ENCODE measurements around the gene BCL7A.

BCL7A gene

DNA sequence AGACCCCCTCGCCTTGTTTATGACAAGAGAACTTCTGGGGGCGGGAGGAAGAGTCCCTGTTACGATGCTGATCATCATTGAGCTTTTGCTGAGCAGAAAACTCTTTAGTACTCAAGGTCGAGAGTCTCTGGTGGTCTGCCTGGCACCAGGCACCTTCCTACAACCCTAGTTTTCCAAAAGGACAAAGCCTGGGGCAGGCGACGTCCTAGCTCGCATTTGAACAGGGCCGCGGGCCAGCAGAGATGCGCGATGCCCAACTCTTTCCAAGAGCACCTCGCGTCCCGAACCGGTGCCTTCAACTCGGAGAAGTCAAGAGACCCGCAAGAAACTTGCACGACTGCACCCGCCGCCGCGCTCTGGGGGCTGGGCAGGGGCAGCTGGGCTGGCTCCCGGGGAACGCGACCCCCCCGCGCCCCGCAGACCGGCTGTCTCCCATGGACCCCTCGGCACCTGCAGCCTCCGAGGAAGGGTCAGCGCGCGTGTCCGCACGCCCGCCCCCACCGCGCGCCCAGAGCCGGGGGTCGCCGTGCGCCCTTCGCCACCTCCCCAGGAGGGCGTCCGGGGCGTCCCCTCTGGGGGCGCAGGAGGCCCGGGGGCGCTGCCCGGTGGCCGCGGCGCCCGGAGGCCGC, 377 bp upstream of the BCL7A start:
- Histone ChIP-seq H3K4me3 (ENCODE audit: low read length) (peak overlapping the region; percentile 86), H3K4me1 (ENCODE audit: control insufficient read depth, insufficient read depth, low read length) (peaks cover 23% of the 10 kb centered on the region), H3K27me3 (ENCODE audit: control insufficient read depth, insufficient read depth, low read length) (no peaks in the 10 kb centered on the region), H3K36me3 (ENCODE audit: insufficient read depth, low read length) (no peaks in the 10 kb centered on the region), H3K4me2 (ENCODE audit: low read length) (peak overlapping the region; percentile 92), H3K9me3 (replicated peaks; ENCODE audit: low read length) (no peaks in the 10 kb centered on the region), H3K9ac (ENCODE audit: low read depth, low read length) (peak overlapping the region; percentile 79)

DNA sequence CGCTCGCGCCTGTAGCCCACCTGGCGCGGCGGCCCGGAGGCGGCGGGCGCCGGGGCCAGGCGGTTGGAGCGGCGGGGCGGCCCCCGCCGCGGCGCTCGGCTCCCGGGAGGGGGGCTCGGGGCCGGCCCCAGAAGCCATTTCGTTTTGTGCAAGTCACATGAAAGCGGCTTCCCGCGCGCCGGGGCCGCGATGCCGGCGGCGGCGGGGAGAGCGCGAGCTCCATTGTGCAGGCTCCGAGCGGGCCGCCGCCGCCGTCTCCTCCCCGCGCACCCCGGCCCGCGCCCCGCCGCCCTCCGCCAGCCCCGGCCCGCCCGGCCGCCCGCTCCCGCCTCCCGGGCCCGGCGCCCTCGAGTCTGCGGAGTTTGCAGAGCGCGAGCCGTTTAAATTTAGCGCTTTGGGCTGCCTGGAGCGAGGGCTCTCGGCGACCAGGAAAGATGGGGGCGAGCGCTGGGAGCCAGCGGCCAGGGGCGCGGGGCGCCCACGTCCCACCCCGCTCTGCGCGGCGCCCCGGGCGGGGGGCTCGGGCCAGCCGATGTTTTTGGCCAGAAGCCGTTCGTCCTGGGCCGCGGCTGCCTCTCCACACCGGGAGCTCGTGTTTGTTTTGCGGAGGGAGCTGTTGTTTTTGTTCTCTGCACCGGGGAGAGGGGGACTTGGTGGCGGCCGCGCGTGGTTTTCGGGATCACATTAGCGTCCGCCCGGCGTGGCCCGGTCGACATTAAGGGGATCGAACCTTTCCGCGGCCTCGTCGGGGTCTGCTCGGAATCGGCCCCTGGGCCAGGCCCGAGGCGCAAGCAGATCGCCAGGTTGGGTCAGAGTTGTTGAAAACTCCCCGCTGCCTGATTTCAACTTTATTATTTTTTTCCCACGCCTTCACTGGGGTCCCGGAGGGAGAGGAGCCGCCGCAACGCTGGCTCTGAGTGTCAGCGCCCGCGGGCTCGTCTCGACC, 982 bp downstream of the BCL7A start:
- Histone ChIP-seq H3K27me3 (ENCODE audit: control insufficient read depth, insufficient read depth, low read length) (no peaks in the 10 kb centered on the region), H3K36me3 (ENCODE audit: insufficient read depth, low read length) (no peaks in the 10 kb centered on the region), H3K4me2 (ENCODE audit: low read length) (peak overlapping the region; percentile 92), H3K4me1 (ENCODE audit: control insufficient read depth, insufficient read depth, low read length) (peaks cover 25% of the 10 kb centered on the region), H3K9me3 (replicated peaks; ENCODE audit: low read length) (no peaks in the 10 kb centered on the region), H3K4me3 (ENCODE audit: low read length) (peak overlapping the region; percentile 86), H3K9ac (ENCODE audit: low read depth, low read length) (peak overlapping the region; percentile 93)

DNA sequence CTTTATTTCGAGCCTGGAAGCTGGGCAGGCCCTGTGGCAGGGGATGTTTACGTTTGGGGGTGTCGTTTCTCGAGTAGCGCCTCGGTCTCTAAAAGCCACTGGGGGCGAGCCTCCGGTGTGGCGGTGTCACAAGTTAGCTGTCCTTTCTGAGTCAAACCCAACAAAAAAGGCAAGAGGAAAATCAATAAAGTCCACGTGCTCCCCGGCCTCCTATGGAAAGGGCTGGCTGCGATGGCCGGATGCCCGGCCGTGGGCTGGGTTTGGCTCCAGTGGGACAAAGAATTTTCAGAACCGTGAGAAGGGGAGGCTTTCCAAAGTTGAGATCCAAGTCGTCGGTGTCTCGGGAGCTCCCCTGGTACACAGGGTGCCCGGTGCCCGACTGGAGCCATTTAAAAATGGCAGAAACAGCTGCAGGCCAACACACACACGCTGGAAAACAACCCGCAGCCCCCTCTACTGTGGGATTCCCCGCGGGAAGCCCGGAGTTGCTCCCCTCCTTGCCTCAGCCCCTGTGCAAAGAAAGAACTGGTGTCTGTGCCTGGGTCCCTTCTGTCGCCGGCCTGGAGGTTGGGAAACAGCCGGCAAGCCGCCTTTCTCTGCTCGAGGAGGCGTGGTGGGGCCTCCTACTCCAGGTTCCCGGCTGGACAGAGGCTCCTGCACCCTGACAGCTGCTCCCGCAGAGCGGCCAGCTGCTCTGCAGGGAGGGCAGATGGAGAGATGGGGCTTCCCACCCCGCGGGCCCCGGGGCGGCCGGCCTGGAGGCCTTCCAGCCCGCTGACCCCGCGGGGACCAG, 1.9 kb downstream of the BCL7A start:
- Histone ChIP-seq H3K36me3 (ENCODE audit: insufficient read depth, low read length) (no peaks in the 10 kb centered on the region), H3K27me3 (ENCODE audit: control insufficient read depth, insufficient read depth, low read length) (no peaks in the 10 kb centered on the region), H3K4me1 (ENCODE audit: control insufficient read depth, insufficient read depth, low read length) (peaks cover 34% of the 10 kb centered on the region), H3K4me3 (ENCODE audit: low read length) (peak overlapping the region; percentile 86), H3K9me3 (replicated peaks; ENCODE audit: low read length) (no peaks in the 10 kb centered on the region), H3K4me2 (ENCODE audit: low read length) (peak overlapping the region; percentile 92), H3K9ac (ENCODE audit: low read depth, low read length) (peak overlapping the region; percentile 93)

DNA sequence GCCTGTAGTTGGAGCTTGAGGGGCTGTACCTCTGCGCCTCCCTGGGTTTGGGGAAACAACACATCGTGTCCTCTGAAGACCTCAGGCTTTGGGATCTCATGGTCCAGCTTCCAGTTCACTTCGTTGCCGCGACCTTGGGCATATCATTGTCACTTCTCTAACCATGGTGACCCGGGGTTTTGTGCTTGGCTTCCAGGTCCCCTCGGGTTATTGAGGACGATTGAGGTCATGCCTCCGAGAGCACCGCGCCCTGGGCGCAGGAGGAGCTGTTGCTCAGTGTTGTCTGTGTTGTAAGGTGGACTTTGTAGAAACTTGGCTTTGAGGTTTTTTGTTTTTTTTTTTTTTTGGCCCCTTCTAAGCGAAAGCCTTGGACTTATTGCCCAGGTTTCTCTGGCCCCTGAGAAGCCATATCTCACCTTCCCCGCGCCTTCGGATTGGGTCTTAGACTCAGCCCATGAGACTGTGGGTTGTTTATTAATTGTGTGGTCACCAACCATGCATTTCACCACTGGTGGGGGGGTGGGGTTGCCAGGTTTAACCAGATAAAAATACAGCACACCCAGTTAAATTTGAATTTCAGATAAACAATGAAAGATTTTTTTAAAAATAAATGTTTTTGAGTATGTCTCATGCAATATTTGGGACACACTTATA, 2.6 kb downstream of the BCL7A start:
- peak overlapping the region; percentile 93 for H3K9ac ChIP-seq (ENCODE audit: low read depth, low read length)

DNA sequence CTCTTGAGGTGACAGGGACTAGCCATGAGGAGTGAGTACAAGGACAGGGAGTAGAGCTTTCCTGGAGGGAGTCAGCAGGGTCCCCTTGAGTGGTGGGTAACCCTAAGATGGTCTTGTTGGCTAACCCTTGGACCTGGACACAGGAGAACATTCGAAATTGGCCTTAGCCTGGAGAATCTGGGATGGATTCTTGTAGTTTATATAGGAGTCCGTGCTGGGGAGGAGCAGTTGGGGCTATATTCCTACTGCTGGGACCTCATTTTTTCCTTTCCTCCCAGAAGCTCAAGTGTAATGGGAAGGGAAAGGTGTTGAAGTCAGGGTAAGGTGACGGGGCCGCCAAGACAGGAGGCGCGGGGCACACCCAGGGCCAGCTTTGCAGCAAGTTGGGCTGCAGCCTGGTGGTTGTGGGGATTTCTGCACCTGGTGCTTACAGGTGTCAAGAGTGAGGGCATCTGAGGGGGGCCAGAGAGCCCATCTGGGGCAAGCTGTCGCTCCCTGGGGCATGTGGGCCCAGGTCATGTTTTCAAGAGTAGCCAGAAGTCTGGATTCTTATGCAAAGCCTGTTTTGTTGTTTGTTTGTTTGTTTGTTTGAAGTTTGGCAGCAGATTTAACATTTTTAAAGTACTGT, 5.1 kb downstream of the BCL7A start:
- H3K4me2 ChIP-seq (ENCODE audit: low read length) = no peak overlapping the region
- no peaks in the 10 kb centered on the region for H3K9me3 ChIP-seq (replicated peaks; ENCODE audit: low read length)
- no peaks in the 10 kb centered on the region for H3K36me3 ChIP-seq (ENCODE audit: insufficient read depth, low read length)
- H3K9ac ChIP-seq (ENCODE audit: low read depth, low read length) = no peak overlapping the region
- H3K27me3 ChIP-seq (ENCODE audit: control insufficient read depth, insufficient read depth, low read length) = no peaks in the 10 kb centered on the region
- no peak overlapping the region for H3K4me3 ChIP-seq (ENCODE audit: low read length)
- H3K4me1 ChIP-seq (ENCODE audit: control insufficient read depth, insufficient read depth, low read length) = peaks cover 48% of the 10 kb centered on the region

More for the DNA sequence above, 2.6 kb downstream of the BCL7A start:
- Histone ChIP-seq H3K4me1 (ENCODE audit: control insufficient read depth, insufficient read depth, low read length) (peaks cover 41% of the 10 kb centered on the region), H3K4me3 (ENCODE audit: low read length) (peak overlapping the region; percentile 86), H3K36me3 (ENCODE audit: insufficient read depth, low read length) (no peaks in the 10 kb centered on the region), H3K9me3 (replicated peaks; ENCODE audit: low read length) (no peaks in the 10 kb centered on the region), H3K4me2 (ENCODE audit: low read length) (peak overlapping the region; percentile 92), H3K27me3 (ENCODE audit: control insufficient read depth, insufficient read depth, low read length) (no peaks in the 10 kb centered on the region)

DNA sequence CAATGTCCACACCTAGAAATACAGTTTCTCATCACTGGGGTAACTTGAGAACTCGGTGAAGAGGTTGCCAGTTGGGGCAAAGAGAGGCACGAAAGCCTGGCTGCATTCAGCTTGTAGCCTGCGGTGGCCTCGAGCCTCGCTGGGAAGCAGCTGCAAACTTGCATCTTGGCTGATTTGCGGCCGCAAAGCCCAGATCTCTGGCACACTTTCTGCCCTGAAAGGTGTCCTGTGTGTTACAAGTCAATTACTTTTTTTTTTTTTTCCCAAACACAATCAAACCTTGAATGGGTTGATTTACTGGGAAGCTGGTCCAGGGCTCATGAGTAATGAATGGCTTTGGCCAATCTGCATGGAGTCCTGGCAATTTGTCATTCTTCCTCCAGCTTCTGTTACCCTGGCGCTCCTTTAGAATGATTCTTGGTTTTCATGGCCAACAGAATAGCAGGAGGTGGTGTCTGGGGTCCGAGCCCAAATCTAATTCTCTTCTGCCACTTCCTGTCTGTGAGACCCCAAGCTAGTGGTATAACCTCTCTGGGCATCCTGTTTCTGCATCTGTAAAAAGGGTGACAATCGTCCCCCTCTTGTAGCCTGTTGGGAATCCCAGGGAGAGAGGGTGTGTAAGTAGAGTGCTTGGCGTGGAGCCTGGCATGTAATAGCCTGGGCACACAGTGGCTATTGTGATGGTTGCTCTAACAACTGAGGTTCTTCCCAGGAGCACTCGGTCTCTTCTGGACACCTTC, 6.7 kb downstream of the BCL7A start:
- peak overlapping the region; percentile 72 for H3K4me2 ChIP-seq (ENCODE audit: low read length)
- H3K4me1 ChIP-seq (ENCODE audit: control insufficient read depth, insufficient read depth, low read length) = peaks cover 48% of the 10 kb centered on the region
- no peaks in the 10 kb centered on the region for H3K36me3 ChIP-seq (ENCODE audit: insufficient read depth, low read length)
- no peaks in the 10 kb centered on the region for H3K9me3 ChIP-seq (replicated peaks; ENCODE audit: low read length)
- H3K4me3 ChIP-seq (ENCODE audit: low read length) = peak overlapping the region; percentile 33
- H3K9ac ChIP-seq (ENCODE audit: low read depth, low read length) = no peak overlapping the region
- no peaks in the 10 kb centered on the region for H3K27me3 ChIP-seq (ENCODE audit: control insufficient read depth, insufficient read depth, low read length)

DNA sequence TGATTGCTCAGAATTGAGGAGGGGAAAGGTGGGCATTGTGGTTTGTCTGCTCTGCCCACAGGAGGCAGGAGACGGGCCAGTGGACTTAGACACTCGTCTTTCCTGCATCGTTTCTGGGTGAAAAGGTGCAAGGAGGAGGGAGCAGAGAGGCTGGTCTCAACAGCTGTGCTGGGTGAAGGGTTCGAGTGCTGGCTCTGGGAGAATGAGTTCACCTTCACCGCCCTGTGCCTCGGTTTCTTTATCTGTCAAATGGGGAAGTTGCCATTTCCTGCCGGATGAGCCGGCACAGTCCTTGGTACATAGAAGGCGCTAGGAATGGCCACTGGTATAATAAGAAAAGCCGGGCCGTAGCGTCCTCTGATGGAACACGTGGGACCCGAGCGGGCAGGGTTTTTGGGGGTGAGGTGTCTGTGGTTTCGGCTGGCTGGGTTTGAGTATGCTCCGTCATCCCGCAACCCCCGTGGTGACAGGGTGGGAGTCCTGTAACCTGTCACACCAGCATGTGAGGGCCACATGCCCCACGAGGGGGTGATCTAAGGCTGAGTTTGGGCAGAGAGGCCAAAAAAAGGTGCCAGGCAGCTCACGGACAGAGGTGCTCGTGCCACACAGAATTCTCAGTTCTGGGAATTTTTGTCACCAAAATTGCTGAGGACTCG, 7.3 kb downstream of the BCL7A start:
- no peaks in the 10 kb centered on the region for H3K36me3 ChIP-seq (ENCODE audit: insufficient read depth, low read length)
- H3K9ac ChIP-seq (ENCODE audit: low read depth, low read length) = no peak overlapping the region
- H3K9me3 ChIP-seq (replicated peaks; ENCODE audit: low read length) = no peaks in the 10 kb centered on the region
- peaks cover 42% of the 10 kb centered on the region for H3K4me1 ChIP-seq (ENCODE audit: control insufficient read depth, insufficient read depth, low read length)
- H3K27me3 ChIP-seq (ENCODE audit: control insufficient read depth, insufficient read depth, low read length) = no peaks in the 10 kb centered on the region
- no peak overlapping the region for H3K4me3 ChIP-seq (ENCODE audit: low read length)
- H3K4me2 ChIP-seq (ENCODE audit: low read length) = peak overlapping the region; percentile 72

DNA sequence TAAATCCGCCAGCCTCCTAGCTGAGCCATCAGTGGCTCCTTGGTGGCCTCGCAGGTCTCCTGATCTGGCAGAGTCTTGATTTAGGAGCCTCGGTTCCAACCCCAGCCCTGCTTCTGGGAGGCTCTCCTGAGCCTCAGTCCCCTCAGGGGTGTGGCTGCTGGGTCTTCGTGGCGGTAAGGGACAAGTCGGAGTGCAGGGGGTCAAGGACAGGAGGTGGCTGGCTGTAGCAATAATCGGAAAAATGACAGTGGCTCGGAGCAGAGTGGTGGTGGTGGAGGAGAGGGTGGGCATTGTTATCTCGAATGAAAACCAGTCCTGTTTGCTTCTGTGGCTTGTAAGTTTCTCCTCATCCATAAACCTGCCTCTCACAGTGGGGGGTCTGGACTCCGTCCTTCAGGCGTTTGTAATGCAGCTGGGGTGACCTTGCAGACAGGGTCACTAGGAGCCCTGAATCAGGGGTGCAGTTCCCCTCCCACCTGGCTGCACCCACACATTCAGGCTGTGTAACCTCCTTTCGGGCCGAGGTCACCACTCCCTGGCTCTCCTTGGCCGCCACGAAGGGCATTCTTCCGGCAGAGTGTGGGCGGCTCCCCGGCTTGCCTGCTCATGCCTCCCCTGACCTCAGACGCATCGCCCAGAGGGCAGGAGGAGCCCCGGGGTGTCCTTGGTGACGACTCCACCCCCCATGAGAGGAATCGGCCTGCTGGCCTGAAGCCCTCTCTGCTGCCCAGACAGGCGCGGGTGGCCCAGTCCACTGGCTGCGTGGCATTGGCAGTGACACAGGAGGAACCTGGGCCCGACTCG, 8.1 kb downstream of the BCL7A start:
- Histone ChIP-seq H3K9me3 (replicated peaks; ENCODE audit: low read length) (no peaks in the 10 kb centered on the region), H3K27me3 (ENCODE audit: control insufficient read depth, insufficient read depth, low read length) (no peaks in the 10 kb centered on the region), H3K4me1 (ENCODE audit: control insufficient read depth, insufficient read depth, low read length) (peaks cover 37% of the 10 kb centered on the region), H3K4me2 (ENCODE audit: low read length) (peak overlapping the region; percentile 65), H3K36me3 (ENCODE audit: insufficient read depth, low read length) (no peaks in the 10 kb centered on the region), H3K9ac (ENCODE audit: low read depth, low read length) (peak overlapping the region; percentile 31), H3K4me3 (ENCODE audit: low read length) (peak overlapping the region; percentile 12)

DNA sequence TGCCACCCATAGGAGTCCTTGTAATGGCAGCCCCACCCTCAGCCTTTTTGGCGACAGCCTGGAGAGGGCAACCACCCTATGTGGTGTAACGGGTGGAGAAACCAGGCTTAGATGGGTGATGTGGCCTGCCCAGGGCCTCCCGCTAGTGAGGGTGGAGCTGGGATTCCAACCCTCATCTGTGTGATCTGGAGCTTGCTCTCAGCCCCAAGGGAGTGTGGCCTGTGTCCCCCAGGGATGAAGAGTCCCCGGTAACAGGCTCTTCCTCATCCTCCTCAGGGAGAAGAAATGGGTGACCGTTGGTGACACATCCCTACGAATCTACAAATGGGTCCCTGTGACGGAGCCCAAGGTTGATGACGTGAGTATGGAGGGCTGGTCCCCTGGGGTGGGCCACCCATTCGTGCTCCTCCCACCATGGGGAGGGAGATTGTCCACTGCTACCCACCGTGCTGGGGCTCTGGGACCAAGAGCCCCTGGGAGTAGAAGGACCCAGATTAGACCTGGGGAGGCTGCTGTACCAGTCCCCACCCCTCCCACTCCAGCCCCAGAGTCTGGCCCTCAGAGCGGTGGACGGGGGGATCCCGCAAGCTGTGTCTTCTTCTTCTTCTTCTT, 8.8 kb downstream of the BCL7A start:
- Histone ChIP-seq H3K4me2 (ENCODE audit: low read length) (peak overlapping the region; percentile 65), H3K27me3 (ENCODE audit: control insufficient read depth, insufficient read depth, low read length) (no peaks in the 10 kb centered on the region), H3K9me3 (replicated peaks; ENCODE audit: low read length) (no peaks in the 10 kb centered on the region), H3K9ac (ENCODE audit: low read depth, low read length) (peak overlapping the region; percentile 31), H3K4me3 (ENCODE audit: low read length) (peak overlapping the region; percentile 12), H3K4me1 (ENCODE audit: control insufficient read depth, insufficient read depth, low read length) (peaks cover 44% of the 10 kb centered on the region), H3K36me3 (ENCODE audit: insufficient read depth, low read length) (peaks cover under 1% of the 10 kb centered on the region)

Data from skeletal muscle satellite cell (primary cell).